DMS53 (cell line): ENCODE measurements around the gene DDX42.
"Not testable (repeated sequence)": the region's sequence is repeated elsewhere in the genome, so short reads cannot be mapped to it uniquely, and the experiment has no call there.

Experiments
- DNase-seq: peaks from one replicate; lab custom pipeline; 2025; lab: John Stamatoyannopoulos, UW

DDX42 gene

GRCh38 chr17:63840591-63841349, 66.8 kb downstream of the DDX42 start:
- no peak for DNase-seq

DNA sequence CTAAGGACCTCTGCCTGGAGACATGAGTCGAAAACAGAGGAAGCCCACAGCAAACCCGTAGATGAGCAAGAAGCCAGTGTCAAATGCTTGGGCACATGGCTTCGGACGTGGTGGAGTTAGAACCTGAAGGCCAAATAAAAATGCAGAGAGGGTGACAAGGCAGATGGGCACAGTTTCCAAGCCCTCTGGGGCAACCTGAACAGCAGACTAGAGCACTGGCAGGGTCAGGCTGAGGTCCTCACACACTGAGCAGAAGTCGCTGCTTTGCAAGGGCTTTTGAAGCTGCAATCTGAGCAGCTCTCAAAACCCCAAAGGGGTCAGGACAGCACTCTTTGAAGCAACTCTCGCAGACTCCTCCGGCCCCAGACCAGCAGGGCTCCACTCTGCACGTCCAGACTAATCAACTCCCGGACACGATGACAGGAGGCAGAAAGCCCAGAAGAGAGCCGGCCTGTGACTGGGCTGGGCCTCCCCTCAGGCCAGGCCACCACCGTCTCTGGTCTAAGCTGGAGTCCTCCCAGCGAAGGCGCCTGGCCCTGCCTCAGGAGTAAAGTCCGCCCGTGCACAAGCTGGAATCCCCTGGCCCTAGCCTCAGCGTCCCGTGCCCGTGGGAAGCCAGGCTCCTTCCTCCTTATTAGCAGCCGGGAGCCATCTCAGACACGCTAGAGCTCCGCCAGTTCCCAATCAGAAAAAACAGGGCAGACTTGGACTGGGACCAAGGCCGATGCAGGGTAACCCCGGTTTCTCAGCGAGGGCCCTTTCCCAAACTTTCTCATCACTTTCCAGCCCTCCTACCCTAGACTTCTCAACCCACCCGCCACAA, 67.6 kb downstream of the DDX42 start:
- DNase-seq: peak; percentile 46

DNA sequence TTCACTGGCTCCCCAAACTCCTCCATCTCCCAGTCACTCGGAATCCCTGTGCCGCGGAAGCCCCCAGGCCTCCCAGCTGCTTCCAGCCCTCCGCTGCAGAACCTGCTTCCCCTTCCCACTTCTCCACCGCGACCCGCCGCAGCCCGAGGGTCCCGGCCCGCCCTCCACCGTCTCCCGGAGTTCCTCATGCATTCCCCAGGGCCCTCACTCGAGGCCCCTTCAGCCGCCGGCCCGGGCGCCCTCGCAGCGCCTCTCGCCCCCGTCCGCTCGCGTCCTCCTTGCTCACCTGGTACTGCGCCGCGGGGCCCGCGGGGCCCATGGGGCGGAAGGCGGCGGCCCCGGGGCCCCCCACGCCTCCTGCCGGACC, 68.2 kb downstream of the DDX42 start:
- peak; percentile 74 for DNase-seq

DNA sequence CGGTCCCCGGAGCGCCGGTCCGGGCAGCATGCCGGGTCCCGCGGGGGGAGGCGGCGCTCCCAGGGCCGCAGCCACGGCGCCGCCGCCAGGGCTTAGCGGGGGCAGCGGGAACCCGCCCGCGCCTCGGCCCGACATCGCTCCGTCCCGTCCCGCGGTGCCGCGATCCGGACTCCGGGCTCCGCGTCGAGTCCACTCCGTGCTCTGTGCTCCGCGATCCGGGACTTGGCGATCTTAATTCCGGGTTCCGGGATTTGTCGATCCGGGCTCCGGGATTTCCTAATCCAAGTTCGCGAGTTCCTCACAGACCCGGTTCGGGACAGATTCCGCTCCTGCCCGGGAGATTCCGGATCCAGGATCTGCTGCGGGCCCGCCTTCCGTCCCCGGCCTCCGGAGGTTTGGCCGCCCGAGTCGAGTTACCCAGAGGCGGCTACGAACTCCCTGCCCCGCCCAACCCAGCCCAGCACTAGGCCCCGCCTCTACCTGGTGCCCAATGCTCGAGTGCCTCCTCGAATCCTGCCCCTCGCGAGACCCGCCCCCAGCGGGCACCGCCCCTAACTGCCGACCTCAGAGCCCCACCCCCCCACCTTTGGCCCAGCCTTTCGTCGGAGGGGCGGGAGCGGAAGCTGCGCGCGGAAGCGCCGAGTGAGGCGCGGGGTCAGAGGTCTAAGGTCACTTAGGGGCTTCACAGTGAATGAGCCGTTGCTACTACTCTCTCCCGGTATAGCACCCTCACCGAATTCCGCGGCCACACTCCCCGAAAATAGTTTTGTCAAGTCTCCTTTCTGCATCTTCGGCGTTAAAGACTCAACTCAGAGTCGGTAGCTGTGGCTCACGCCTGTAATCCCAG, 68.8 kb downstream of the DDX42 start, which contains the start of gene SMARCD2:
SMARCD2 (minus strand) TSS at position 146 of the 847 bp plus-strand sequence; CDS start at position 135, 11 bp downstream.
- peak; percentile 100 for DNase-seq

GRCh38 chr17:63843387-63843888, 69.5 kb downstream of the DDX42 start:
- peak; percentile 69 for DNase-seq

DNA sequence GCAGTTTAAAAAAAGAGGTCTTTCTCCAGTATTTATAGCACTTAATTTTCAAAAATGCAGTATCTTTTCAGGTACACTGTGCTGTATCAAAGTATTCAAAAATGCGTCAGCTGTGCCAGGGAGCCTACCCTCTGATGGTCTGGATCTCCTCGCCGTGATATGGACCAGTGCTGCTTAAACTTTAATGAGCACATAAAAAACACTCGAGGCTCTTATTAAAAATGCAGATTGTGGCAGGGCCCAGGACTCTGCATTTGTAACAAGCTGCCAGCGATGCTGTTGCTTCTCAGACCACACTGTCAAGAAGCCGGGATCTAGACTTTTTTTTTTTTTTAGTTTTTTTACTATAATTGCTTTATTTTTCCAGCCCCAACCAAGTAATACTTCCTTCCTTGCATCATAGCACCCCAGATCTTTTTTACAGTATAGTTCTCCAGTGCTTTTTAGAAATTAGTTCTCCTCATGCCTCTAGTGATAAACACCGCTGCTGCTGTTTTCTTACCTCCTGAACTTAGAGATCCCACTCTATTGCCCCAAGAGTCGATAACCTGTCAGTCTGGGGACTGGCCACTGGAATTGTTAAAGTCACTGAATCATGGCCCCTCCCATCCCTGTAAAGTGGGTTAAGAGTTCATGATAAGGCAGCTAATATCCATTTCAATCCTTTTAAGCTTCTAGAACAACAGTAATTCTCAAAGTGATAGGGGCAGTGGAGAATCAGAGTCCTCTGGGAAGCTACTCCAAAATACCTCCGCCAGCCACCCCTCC, 70.1 kb downstream of the DDX42 start:
- no peak for DNase-seq

DNA sequence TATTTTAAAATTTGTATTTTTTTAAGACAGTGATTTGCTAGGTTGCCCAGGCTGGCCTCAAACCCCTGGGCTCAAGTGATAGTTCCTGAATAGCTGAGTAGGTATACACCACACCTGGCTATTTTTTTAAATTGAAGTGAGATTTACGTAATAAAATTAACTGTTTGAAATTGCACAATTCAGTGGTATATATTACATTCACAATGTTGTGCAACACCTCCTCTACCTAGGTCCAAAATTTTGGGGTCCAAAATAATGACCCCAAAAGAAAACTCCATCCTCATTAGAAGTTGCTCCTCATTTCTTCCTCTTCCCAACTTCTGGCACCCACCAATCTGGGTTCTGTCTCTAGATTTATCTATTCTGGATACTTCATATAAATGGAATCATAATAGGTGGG, 71.5 kb downstream of the DDX42 start:
- DNase-seq: no peak

DNA sequence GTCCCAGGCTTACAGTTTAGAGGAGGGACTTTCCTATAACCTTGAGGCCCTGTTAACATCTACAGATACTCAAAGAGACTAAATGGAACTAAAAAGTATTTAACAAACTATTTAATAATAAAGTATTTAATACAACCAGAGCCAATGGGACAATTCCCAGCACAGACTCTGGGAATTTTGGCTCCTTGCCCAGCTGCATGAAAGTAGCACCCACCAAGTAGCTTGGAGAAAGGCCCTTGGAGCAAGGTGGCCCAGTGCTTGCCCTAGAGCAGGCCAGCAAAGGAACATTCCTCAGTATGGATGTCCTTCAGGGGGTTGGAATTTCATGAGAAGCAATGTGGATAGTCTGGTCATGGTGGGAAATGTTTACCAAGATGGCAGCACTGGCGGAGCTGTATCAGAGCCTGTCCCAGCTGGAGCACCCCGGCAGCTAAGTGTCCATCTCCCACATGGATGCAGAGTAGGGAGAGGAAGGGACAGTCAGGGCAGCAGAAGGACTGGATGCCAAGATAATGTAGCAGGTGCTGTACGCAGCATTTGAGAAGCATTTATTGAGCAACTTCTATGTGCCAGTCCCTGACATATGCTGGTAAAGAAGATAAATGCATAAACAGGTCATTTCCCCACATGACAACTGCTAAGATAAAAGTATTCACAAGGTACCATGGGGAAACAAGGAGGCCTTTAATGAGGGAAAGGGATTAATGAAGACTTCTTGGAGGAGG, 73.7 kb downstream of the DDX42 start:
- DNase-seq: no peak

DNA sequence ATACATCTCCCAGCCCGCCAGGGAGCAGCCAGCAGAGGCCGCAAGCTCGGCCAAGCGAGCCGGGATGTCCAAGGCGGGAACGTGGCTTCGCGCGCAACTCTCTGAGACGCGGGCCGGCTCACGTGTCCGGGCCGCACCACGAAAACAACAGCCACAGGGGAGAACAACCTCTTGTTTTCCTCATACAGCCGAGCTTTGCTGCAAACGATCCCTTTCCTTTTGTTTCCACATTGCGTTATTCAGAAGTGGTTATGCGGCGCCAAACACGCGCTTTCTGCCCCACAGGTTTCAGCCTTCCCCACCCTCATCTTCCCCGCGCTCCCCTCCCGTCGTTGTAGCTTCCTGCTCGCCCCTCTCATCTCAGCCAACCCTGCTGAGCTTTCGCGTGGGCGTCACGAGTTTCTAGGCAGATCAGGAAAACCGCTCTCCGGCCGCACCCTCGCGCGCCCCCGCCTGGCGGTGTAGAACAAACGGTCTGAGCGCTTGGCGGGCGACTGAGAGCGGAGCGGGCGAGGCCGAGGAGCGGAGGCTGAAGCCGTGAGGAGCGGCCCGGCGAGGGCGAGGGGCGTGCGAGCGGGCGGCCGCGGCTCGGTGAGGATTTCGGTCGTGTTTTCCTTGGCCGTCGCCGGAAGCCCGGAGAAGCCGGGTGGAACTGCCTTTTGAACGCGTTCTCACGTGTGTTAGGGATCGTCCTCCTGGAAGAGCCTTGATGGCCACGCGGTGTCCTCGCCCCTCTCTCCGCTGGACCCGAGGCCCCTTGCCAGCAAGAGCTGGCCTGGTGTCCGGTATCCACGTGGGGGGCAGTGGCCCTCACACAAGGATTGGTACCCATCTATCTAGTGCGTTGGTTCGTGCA, 75.1 kb downstream of the DDX42 start:
- peak; percentile 91 for DNase-seq

- no peak for DNase-seq
Observed at GRCh38 chr17:63850401-63850800, 76.4 kb downstream of the DDX42 start.

DNA sequence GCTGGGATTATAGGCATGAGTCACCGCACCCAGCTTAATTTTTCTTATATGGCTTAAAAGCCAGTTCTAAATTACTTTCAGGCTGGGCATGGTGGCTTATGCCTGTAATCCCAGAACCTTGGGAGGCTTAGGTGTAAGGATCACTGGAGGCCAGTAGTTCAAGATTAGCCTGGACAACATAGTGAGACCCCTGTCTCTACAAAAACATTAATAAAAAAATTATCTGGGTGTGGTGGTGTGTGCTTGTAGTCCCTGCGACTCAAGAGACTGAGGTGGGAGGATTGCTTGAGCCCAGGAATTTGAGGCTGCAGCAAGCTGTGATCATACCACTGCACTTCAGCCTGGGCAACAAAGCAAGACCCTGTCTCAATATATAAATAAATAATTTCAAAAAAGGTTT, 79.3 kb downstream of the DDX42 start:
- no peak for DNase-seq

GRCh38 chr17:63854709-63855108, 80.7 kb downstream of the DDX42 start:
- DNase-seq: no peak

DNA sequence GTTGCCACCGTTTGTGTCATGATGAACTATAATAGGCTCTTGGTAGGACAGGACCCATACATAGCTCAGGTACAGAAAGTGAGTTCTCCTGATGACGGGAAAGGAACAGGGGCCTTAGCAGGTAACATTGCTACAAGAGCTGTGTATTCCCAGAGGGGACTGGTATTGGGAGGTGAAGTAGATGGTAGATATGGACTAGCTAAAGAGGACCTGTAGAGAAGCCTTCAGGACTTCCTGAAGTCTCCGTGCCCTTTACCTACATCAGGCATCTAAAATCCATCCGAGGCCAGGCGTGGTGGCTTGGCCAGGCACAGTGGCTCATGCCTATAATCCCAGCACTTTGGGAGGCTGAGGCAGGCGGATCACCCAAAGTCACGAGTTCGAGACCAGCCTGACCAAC, 81.2 kb downstream of the DDX42 start:
- DNase-seq: no peak

GRCh38 chr17:63856425-63856824, 82.5 kb downstream of the DDX42 start:
- not testable (repeated sequence) for DNase-seq

DNA sequence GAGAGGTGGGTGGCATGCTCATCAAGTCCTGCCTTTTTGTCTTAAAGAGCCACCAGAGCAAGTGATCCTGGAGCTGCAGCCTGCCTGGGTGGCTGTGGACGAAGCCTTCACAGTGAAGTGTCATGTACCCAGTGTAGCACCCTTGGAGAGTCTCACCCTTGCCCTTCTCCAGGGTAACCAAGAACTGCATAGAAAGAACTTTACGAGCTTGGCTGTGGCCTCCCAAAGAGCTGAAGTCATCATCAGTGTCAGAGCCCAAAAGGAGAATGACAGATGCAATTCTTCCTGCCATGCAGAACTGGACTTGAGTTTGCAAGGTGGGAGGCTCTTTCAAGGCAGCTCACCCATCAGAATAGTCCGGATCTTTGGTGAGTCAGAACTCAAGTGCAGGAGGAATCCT, 85.3 kb downstream of the DDX42 start:
- no peak for DNase-seq

DNA sequence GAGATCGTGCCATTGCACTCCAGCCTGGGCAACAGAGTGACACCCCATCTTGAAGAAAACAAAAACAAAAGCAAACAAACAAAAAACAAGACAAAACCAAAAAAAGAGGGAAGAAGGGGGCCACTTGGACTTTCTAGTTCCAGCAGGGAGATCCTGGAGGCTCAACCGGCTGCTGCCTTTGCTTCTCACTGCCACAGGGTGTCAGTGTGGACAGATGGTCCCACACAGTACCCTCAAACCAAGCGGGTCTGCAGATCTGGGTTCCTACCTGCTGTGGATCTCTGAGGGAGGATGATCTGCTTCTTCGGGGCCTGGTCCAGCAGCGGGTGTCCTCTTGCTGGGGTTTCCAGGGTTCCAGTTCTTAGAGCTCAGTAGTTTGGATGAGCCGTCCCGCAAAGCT, 92.7 kb downstream of the DDX42 start:
- DNase-seq: not testable (repeated sequence)
